Dedifferentiated amniotic fluid mesenchymal stem cell (primary cell): Measurements from ENCODE around the gene TUBA4B.
"Not testable (repeated sequence)": the region's sequence is repeated elsewhere in the genome, so short reads cannot be mapped to it uniquely, and the experiment has no call there.

ENCODE experiments used
- DNase-seq: peaks from one replicate; pipeline ENCODE4 v3.0.0-alpha.2; 2016; ENCODE audit errors: extremely low spot score

TUBA4B gene

GRCh38 chr2:219291910-219292490 lies 39.0 kb downstream of the TUBA4B start:
- DNase-seq = no peak

- DNase-seq = no peak
Observed at GRCh38 chr2:219292616-219293015, 39.6 kb downstream of the TUBA4B start.

- no peak for DNase-seq
Observed at GRCh38 chr2:219293736-219294231, 40.7 kb downstream of the TUBA4B start.

GRCh38 chr2:219294356-219295351 lies 41.6 kb downstream of the TUBA4B start:
- peak; percentile 56 for DNase-seq

- no peak for DNase-seq
Observed at GRCh38 chr2:219296142-219296541, 43.1 kb downstream of the TUBA4B start.

GRCh38 chr2:219296631-219297391 lies 43.8 kb downstream of the TUBA4B start:
- DNase-seq = no peak

GRCh38 chr2:219297766-219298456 lies 44.9 kb downstream of the TUBA4B start:
- no peak for DNase-seq

- peak; percentile 73 for DNase-seq
Observed at GRCh38 chr2:219298759-219299371, 45.8 kb downstream of the TUBA4B start.

- no peak for DNase-seq
Observed at GRCh38 chr2:219299372-219299760, 46.3 kb downstream of the TUBA4B start.

- no peak for DNase-seq
Observed at GRCh38 chr2:219300022-219300421, 47.0 kb downstream of the TUBA4B start.

GRCh38 chr2:219302412-219302968 lies 49.4 kb downstream of the TUBA4B start:
- no peak for DNase-seq

- no peak for DNase-seq
Observed at GRCh38 chr2:219304223-219304622, 51.2 kb downstream of the TUBA4B start.

- no peak for DNase-seq
Observed at GRCh38 chr2:219306047-219306446, 53.0 kb downstream of the TUBA4B start.

GRCh38 chr2:219308142-219309101 lies 55.4 kb downstream of the TUBA4B start:
- peak; percentile 36 for DNase-seq

GRCh38 chr2:219309278-219309677 lies 56.2 kb downstream of the TUBA4B start, which contains the start of gene PTPRN:
PTPRN (minus strand) TSS chr2:219309401; CDS start chr2:219309332, 69 bp downstream.
- DNase-seq = no peak

- not testable (repeated sequence) for DNase-seq
Observed at GRCh38 chr2:219312683-219313263, 59.7 kb downstream of the TUBA4B start.

- DNase-seq = no peak
Observed at GRCh38 chr2:219314804-219315468, 61.9 kb downstream of the TUBA4B start.
